RWPE2 (cell line): Measurements from ENCODE around the gene SPIN1.

Source experiments
- ATAC-seq: fragments of 200-7000 bp; cut with Tn5 transposase; 3 replicates; pipeline ENCODE4 v1.9.1; 2021; ENCODE audit warnings: low read depth
- DNase-seq: peaks from one replicate; pipeline ENCODE4 v3.0.0-alpha.2; 2020; ENCODE audit warnings: low spot score
- H3K27ac ChIP-seq: fragments of 450-650 bp; 2 replicates; pipeline ENCODE4 v1.5.1; 2017; ENCODE audit warnings: mild to moderate bottlenecking; ENCODE audit not compliant: poor library complexity, severe bottlenecking
- H3K27me3 ChIP-seq: fragments of 250-450 bp; sonication (Bioruptor Pico); 2 replicates; pipeline ENCODE4 v1.5.1; 2021; ENCODE audit warnings: mild to moderate bottlenecking, moderate library complexity; ENCODE audit not compliant: insufficient read depth, poor library complexity, severe bottlenecking
- H3K36me3 ChIP-seq: fragments of 250-450 bp; sonication (Bioruptor Pico); 2 replicates; pipeline ENCODE4 v1.5.1; 2020; ENCODE audit warnings: low read depth, mild to moderate bottlenecking, moderate library complexity
- H3K4me1 ChIP-seq: fragments of 250-450 bp; sonication (Bioruptor Pico); 2 replicates; pipeline ENCODE4 v1.5.1; 2021; ENCODE audit warnings: mild to moderate bottlenecking, moderate library complexity; ENCODE audit not compliant: insufficient read depth, poor library complexity, severe bottlenecking
- H3K4me3 ChIP-seq: fragments of 250-450 bp; sonication (Bioruptor Pico); 2 replicates; pipeline ENCODE4 v1.5.1; 2021; ENCODE audit warnings: mild to moderate bottlenecking, moderate library complexity; ENCODE audit not compliant: severe bottlenecking
- H3K9me3 ChIP-seq: fragments of 250-450 bp; sonication (Bioruptor Pico); 2 replicates; pipeline ENCODE4 v1.5.1; 2021; ENCODE audit warnings: mild to moderate bottlenecking, moderate library complexity; ENCODE audit not compliant: severe bottlenecking
- TF ChIP-seq, protein P1 (sequence below): fragments of 450-650 bp; IDR thresholded peaks from one replicate; pipeline ENCODE4 v1.5.1; 2017; ENCODE audit warnings: mild to moderate bottlenecking, moderate library complexity; ENCODE audit not compliant: poor library complexity, severe bottlenecking

SPIN1 gene

DNA sequence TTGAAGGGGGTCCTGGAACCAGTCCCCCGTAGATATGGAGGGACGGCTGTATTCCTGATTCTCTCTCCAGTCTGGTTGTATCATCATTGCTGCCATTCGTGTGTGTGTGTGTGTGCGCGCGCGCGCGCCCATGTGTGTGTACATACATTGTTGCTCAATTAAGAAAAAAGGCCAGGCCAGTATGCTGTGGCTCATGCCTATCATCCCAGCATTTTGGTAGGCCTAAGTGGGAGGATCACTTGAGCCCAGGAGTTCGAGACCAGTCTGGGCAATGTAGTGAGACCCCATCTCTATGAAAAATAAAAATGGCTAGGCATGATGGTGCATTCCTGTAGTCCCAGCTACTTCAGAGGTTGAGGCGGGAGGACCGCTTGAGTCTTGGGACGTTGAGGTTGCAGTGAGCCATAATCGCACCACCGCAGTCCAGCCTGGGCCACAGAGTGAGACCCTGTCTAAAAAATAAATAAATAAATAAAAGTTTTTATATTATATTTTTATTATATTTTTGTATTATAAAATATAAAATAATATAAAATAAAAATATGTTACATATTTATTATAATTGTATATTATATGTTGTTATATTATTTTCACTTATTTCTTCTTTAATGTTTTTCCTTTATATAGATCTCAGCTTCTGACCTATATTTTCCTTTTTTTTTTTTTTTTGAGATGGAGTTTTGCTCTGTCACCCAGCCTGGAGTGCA is 53.2 kb downstream of the SPIN1 start:
- H3K27ac ChIP-seq, result no peak overlapping the region
- ATAC-seq (no peak), DNase-seq (no peak)
- H3K36me3 ChIP-seq, result peaks cover 27% of the 10 kb centered on the region
- peaks cover 3% of the 10 kb centered on the region for H3K4me1 ChIP-seq
- H3K27me3 ChIP-seq, result no peaks in the 10 kb centered on the region
- no peaks in the 10 kb centered on the region for H3K9me3 ChIP-seq
- TF ChIP-seq, protein P1, sequence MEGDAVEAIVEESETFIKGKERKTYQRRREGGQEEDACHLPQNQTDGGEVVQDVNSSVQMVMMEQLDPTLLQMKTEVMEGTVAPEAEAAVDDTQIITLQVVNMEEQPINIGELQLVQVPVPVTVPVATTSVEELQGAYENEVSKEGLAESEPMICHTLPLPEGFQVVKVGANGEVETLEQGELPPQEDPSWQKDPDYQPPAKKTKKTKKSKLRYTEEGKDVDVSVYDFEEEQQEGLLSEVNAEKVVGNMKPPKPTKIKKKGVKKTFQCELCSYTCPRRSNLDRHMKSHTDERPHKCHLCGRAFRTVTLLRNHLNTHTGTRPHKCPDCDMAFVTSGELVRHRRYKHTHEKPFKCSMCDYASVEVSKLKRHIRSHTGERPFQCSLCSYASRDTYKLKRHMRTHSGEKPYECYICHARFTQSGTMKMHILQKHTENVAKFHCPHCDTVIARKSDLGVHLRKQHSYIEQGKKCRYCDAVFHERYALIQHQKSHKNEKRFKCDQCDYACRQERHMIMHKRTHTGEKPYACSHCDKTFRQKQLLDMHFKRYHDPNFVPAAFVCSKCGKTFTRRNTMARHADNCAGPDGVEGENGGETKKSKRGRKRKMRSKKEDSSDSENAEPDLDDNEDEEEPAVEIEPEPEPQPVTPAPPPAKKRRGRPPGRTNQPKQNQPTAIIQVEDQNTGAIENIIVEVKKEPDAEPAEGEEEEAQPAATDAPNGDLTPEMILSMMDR, result no peak
- no peak overlapping the region for H3K4me3 ChIP-seq

DNA sequence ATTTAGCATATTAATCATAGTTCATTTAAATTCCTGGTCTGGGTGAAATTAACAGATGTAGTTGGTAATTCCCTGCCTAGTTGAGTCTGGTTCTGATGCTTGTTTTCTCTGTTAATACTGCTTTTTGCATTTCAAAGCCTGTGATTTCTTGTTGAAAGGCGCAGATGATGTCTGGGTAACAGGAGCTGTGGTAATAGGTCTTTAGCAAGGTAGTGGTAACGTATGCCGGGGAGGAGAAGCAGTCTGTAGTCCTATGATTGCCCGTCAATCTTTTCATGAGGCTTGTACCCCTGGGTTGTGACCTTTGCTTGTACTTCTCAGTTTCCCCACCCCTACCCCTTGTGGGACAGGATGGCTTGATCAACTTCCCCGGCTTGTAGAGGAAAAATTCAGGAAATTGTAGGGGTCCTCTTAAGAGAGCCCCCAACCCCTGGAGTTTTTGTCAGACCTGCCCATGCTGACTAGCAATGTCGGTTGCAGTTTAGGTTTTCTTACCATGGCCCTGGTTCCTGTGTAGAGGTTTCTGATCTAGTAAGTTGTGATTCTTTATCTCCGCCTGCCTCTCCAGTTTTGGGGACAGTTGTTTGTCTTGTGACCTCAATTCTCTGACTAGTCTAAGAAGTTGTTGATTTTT is 55.4 kb downstream of the SPIN1 start:
- Histone ChIP-seq H3K9me3 (no peaks in the 10 kb centered on the region), H3K36me3 (peaks cover 22% of the 10 kb centered on the region), H3K27ac (no peak overlapping the region), H3K4me1 (peaks cover 3% of the 10 kb centered on the region), H3K4me3 (no peak overlapping the region), H3K27me3 (no peaks in the 10 kb centered on the region)
- DNase-seq (no peak), ATAC-seq (no peak)
- TF ChIP-seq, protein P1, result no peak

DNA sequence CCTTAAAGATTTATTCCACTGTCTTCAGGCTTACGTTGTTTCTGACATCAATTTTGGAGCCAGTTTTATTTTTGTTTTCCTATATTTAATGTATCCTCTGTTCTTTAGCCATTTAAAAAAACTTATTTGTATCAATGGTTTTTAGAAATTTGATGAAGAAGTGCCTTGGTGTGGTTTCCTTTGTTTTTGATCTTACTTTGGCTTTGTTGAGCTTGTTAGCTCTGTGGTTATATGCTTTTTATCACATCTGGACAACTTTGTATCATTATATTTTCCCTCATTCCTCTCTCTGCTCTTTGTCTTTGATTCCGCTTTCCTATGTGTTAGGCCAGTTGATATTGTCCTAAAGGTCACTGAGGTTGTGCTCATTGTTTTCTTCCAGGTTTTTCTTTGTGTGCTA is 58.5 kb downstream of the SPIN1 start:
- H3K36me3 ChIP-seq, result peaks cover 27% of the 10 kb centered on the region
- no peaks in the 10 kb centered on the region for H3K9me3 ChIP-seq
- no peak overlapping the region for H3K27ac ChIP-seq
- ATAC-seq (no peak), DNase-seq (no peak)
- H3K27me3 ChIP-seq, result no peaks in the 10 kb centered on the region
- H3K4me3 ChIP-seq, result no peak overlapping the region
- H3K4me1 ChIP-seq, result peaks cover 3% of the 10 kb centered on the region
- TF ChIP-seq, protein P1, result no peak

DNA sequence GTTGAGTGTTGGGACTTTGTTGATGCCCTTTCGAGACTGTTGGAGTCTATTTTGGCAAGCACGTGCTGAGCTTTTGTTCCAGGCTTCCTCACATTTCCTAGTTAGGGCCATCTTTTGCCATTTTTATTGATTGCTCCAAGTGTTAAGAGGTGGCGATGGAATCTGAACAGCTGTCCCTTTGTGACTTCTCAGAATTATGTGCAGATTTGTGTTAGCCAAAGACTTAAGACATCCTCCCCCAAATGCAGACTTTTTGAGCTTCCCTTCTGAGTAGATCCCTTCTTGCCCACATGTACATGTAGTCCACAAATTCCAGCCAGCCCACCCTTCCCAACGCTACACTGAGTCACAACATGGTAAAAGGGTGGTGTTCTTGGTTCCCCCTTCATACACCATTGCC is 59.2 kb downstream of the SPIN1 start:
- ATAC-seq, result no peak
- H3K4me3 ChIP-seq, result no peak overlapping the region
- H3K27ac ChIP-seq, result no peak overlapping the region
- H3K36me3 ChIP-seq, result peaks cover 27% of the 10 kb centered on the region
- H3K27me3 ChIP-seq, result no peaks in the 10 kb centered on the region
- no peaks in the 10 kb centered on the region for H3K9me3 ChIP-seq
- TF ChIP-seq, protein P1, result no peak
- H3K4me1 ChIP-seq, result peaks cover 3% of the 10 kb centered on the region
- no peak for DNase-seq

DNA sequence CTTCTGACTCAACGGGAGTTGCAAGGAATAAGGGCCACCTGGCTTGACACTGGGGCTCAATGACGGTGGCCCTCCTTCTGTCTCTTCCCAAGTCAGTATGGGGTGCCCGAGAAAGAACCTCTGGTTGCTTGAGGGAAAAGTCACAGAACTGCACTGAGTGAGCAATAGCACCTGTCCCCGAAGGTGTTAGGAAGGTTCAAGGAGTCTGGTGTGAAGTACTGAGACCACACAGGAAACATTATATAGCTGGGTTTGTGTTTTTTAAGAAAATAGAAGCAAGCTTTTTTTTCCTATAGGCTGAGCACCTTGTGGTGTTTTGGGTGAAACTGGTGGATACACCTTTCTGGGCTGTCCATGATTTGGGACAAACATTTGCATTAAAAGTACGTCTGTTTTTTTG is 62.9 kb downstream of the SPIN1 start:
- Histone ChIP-seq H3K9me3 (no peaks in the 10 kb centered on the region), H3K36me3 (peaks cover 51% of the 10 kb centered on the region), H3K4me3 (no peak overlapping the region), H3K4me1 (no peaks in the 10 kb centered on the region), H3K27me3 (no peaks in the 10 kb centered on the region), H3K27ac (no peak overlapping the region)
- ATAC-seq, result no peak
- no peak for DNase-seq
- TF ChIP-seq, protein P1, result no peak
